ENCODE results near the gene ABCA4. TPM values are rescaled to one million over a fixed set of nuclear protein-coding genes. Genes with fewer than 3 reads are reported as not detected.

The ABCA4 gene
- total RNA-seq, 2 donors from 2014 or later = 2.0 to 3.7 TPM

GRCh38 chr1:94090761-94091160 is 30.2 kb downstream of the ABCA4 start:
- ATAC-seq (ENCODE audit: insufficient number of reproducible peaks, low FRiP score, low read depth) (no peak), DNase-seq (ENCODE audit: low spot score) (no peak)
- Histone ChIP-seq H3K27ac (no peak overlapping the region), H3K4me3 (no peak overlapping the region), H3K27me3 (replicated peaks; ENCODE audit: insufficient read depth) (no peaks in the 10 kb centered on the region), H3K9me3 (no peaks in the 10 kb centered on the region), H3K4me1 (ENCODE audit: control insufficient read depth in 1 of 2, low read depth in 2 of 2) (peaks cover 20 to 35% of the 10 kb centered on the region in 2 donors), H3K36me3 (no peaks in the 10 kb centered on the region)
- no peak for TF ChIP-seq CTCF (IDR thresholded peaks at IDR 0.05)

- Histone ChIP-seq H3K9me3 (no peaks in the 10 kb centered on the region), H3K4me1 (ENCODE audit: control insufficient read depth in 1 of 2, low read depth in 2 of 2) (peaks cover 0 to 7% of the 10 kb centered on the region in 2 donors), H3K27ac (no peak overlapping the region), H3K27me3 (replicated peaks; ENCODE audit: insufficient read depth) (no peaks in the 10 kb centered on the region), H3K4me3 (no peak overlapping the region), H3K36me3 (no peaks in the 10 kb centered on the region)
- ATAC-seq (ENCODE audit: insufficient number of reproducible peaks, low FRiP score, low read depth) = no peak
- no peak for DNase-seq (ENCODE audit: low spot score)
- TF ChIP-seq CTCF (IDR thresholded peaks at IDR 0.05) = no peak
These were observed 33.8 kb downstream of the ABCA4 start for GRCh38 chr1:94087193-94087592.

GRCh38 chr1:94084547-94084946 is 36.4 kb downstream of the ABCA4 start:
- H3K9me3 ChIP-seq = no peaks in the 10 kb centered on the region
- DNase-seq (ENCODE audit: low spot score) (no peak), ATAC-seq (ENCODE audit: insufficient number of reproducible peaks, low FRiP score, low read depth) (no peak)
- H3K27ac ChIP-seq = no peak overlapping the region
- no peak overlapping the region for H3K4me3 ChIP-seq
- H3K4me1 ChIP-seq (ENCODE audit: control insufficient read depth in 1 of 2, low read depth in 2 of 2) = no peaks in the 10 kb centered on the region
- H3K27me3 ChIP-seq (replicated peaks; ENCODE audit: insufficient read depth) = no peaks in the 10 kb centered on the region
- TF ChIP-seq CTCF (IDR thresholded peaks at IDR 0.05) = no peak
- no peaks in the 10 kb centered on the region for H3K36me3 ChIP-seq

GRCh38 chr1:94084085-94084484 is 36.9 kb downstream of the ABCA4 start:
- H3K27me3 ChIP-seq (replicated peaks; ENCODE audit: insufficient read depth) = no peaks in the 10 kb centered on the region
- H3K9me3 ChIP-seq = no peaks in the 10 kb centered on the region
- no peak for TF ChIP-seq CTCF (IDR thresholded peaks at IDR 0.05)
- no peaks in the 10 kb centered on the region for H3K4me1 ChIP-seq (ENCODE audit: control insufficient read depth in 1 of 2, low read depth in 2 of 2)
- H3K27ac ChIP-seq = no peak overlapping the region
- DNase-seq (ENCODE audit: low spot score) (no peak), ATAC-seq (ENCODE audit: insufficient number of reproducible peaks, low FRiP score, low read depth) (no peak)
- no peaks in the 10 kb centered on the region for H3K36me3 ChIP-seq
- no peak overlapping the region for H3K4me3 ChIP-seq

GRCh38 chr1:94083681-94084080 is 37.3 kb downstream of the ABCA4 start:
- TF ChIP-seq CTCF (IDR thresholded peaks at IDR 0.05) = no peak
- H3K4me1 ChIP-seq (ENCODE audit: control insufficient read depth in 1 of 2, low read depth in 2 of 2) = no peaks in the 10 kb centered on the region
- ATAC-seq (ENCODE audit: insufficient number of reproducible peaks, low FRiP score, low read depth) = no peak
- no peak overlapping the region for H3K4me3 ChIP-seq
- no peak overlapping the region for H3K27ac ChIP-seq
- no peaks in the 10 kb centered on the region for H3K27me3 ChIP-seq (replicated peaks; ENCODE audit: insufficient read depth)
- H3K36me3 ChIP-seq = no peaks in the 10 kb centered on the region
- H3K9me3 ChIP-seq = no peaks in the 10 kb centered on the region
- no peak for DNase-seq (ENCODE audit: low spot score)

All from thoracic aorta (tissue), 2 donors.